Nephron (organoid): ENCODE results near the gene ALPK3.
A peak's percentile ranks its signal among the peaks of the same experiment; 100 is the strongest.

ENCODE experiments used
- H3K27ac Mint-ChIP-seq, 3 experiments: 2 replicates each; pipeline ENCODE4 v1.8.0; 2020; ENCODE audit warnings: mixed read lengths in 3 of 3, mild to moderate bottlenecking in 2 of 3, moderate library complexity in 1 of 3
- H3K27me3 Mint-ChIP-seq: 2 replicates; pipeline ENCODE4 v1.8.0; 2021; ENCODE audit warnings: low read depth, mild to moderate bottlenecking, moderate library complexity, mixed read lengths
- H3K36me3 Mint-ChIP-seq: 2 replicates; pipeline ENCODE4 v1.8.0; 2020; ENCODE audit warnings: low read depth, mixed read lengths
- H3K4me1 Mint-ChIP-seq: 2 replicates; pipeline ENCODE4 v1.8.0; 2020; ENCODE audit warnings: mixed read lengths
- H3K4me3 Mint-ChIP-seq, 3 experiments: 2 replicates each; pipeline ENCODE4 v1.8.0; 2020; ENCODE audit warnings: mild to moderate bottlenecking in 3 of 3, mixed read lengths in 3 of 3, moderate library complexity in 2 of 3
- H3K9me3 Mint-ChIP-seq: 2 replicates; pipeline ENCODE4 v1.8.0; 2020; ENCODE audit warnings: mixed read lengths
- TF ChIP-seq, protein P1 (sequence below), 3 experiments: fragments of 200-600 bp; sonication (generic); IDR thresholded peaks; one replicate each; pipeline ENCODE4 v1.5.0; 2021; ENCODE audit warnings: antibody characterized with exemption in 3 of 3; ENCODE audit not compliant: unreplicated experiment in 3 of 3

Gene ALPK3

GRCh38 chr15:84883916-84884781 is 67.0 kb downstream of the ALPK3 start, which contains the start of gene SLC28A1:
TSS of gene SLC28A1 (plus strand) at chr15:84884662. CDS start at chr15:84887761, 3,099 bp downstream.
- TF ChIP-seq, protein P1, sequence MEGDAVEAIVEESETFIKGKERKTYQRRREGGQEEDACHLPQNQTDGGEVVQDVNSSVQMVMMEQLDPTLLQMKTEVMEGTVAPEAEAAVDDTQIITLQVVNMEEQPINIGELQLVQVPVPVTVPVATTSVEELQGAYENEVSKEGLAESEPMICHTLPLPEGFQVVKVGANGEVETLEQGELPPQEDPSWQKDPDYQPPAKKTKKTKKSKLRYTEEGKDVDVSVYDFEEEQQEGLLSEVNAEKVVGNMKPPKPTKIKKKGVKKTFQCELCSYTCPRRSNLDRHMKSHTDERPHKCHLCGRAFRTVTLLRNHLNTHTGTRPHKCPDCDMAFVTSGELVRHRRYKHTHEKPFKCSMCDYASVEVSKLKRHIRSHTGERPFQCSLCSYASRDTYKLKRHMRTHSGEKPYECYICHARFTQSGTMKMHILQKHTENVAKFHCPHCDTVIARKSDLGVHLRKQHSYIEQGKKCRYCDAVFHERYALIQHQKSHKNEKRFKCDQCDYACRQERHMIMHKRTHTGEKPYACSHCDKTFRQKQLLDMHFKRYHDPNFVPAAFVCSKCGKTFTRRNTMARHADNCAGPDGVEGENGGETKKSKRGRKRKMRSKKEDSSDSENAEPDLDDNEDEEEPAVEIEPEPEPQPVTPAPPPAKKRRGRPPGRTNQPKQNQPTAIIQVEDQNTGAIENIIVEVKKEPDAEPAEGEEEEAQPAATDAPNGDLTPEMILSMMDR (IDR thresholded peaks at IDR 0.05; ENCODE audit: unreplicated experiment in 3 of 3) = no peak
- Mint-ChIP-seq H3K9me3 (no peaks in the 10 kb centered on the region), H3K4me3 (no peak within 1 kb of the TSS), H3K27me3 (peaks cover 14% of the 10 kb centered on the region), H3K36me3 (no peaks in the 10 kb centered on the region), H3K27ac (peak within 1 kb of the TSS; percentile 55 to 80 (median 74)), H3K4me1 (peaks cover 28% of the 10 kb centered on the region)

DNA sequence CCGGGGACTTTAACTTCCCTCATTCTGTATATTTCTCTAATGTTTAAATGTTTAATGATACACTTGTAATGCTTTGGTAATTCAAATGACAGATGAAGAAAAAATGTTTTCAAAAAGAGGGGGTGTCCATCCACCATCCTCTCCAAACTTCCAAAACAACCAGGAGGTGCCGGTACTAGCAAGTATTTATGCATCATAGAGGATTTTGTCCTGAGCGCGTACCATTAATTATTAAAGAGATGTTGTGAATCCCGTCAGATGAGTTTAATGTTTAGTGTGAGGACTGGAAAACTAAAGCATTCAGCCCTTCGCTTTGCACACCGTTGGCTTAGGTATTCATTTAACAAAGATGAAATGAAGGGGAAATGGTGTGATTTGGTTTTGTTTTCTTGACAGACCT is 68.6 kb downstream of the ALPK3 start:
- no peak overlapping the region for H3K4me3 Mint-ChIP-seq
- H3K27me3 Mint-ChIP-seq = peaks cover 14% of the 10 kb centered on the region
- H3K9me3 Mint-ChIP-seq = no peaks in the 10 kb centered on the region
- TF ChIP-seq, protein P1 (IDR thresholded peaks at IDR 0.05; ENCODE audit: unreplicated experiment in 3 of 3) = no peak
- peak overlapping the region; percentile 80 to 94 (median 94) for H3K27ac Mint-ChIP-seq
- H3K36me3 Mint-ChIP-seq = no peaks in the 10 kb centered on the region
- peaks cover 33% of the 10 kb centered on the region for H3K4me1 Mint-ChIP-seq

DNA sequence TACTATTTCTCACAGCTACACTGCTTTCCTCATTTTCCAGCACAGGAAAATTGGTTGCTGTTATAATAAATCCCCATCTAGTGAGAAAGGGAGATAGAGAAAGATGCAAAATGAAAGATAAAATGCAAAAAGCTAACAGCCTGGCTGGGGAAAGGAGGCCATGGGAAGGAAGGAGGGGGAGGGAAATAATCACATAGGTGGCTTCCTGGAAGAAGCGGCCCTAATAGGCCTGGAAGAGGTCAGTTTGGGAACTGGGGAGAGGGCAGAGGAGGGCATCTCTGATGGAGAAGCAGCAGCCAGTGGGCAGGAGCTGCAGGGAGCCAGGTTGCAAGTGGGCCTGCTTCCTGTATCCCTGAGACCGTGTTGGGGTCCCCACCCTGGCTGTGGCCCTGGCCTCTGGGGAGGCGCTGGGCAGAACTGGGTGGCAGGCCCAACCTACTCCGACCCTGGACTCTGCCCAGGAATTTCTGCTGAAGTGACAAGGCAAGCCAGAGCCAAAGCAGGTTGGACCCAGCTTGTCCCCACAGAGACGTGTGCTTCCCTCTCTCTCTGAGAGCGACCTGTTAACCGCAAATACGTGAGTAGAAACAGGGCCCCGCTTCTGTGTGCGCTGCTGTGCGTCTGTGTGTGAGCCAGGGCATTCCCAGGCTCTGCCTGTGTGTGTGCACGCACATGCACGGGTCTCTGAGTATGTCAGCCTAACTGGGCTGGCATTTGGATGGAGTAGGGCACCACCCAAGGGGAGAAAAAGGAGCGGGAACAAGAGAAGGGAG is 69.2 kb downstream of the ALPK3 start:
- Mint-ChIP-seq H3K36me3 (no peaks in the 10 kb centered on the region), H3K9me3 (no peaks in the 10 kb centered on the region), H3K27ac (peak overlapping the region; percentile 80 to 94 (median 94)), H3K4me1 (peaks cover 33% of the 10 kb centered on the region), H3K4me3 (no peak overlapping the region), H3K27me3 (peaks cover 12% of the 10 kb centered on the region)
- TF ChIP-seq, protein P1 (IDR thresholded peaks at IDR 0.05; ENCODE audit: unreplicated experiment in 3 of 3) = no peak

DNA sequence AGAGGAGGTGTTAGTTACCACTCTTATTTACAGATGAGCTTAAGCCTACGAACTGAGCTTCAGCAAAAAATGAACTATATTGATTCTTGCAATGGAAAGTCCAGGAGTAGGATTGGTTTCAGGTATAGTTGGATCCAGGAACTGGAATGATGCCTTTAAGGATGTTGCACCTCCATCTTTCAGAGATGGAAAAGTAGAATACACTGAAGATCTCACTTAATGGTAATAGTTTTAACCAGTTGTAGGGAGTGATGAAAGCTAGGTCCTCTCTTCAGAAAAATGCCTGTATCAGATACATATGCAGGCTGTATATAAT is 69.8 kb downstream of the ALPK3 start:
- H3K4me3 Mint-ChIP-seq = no peak overlapping the region
- peaks cover 33% of the 10 kb centered on the region for H3K4me1 Mint-ChIP-seq
- H3K27ac Mint-ChIP-seq = peak overlapping the region; percentile 71 to 89 (median 80)
- TF ChIP-seq, protein P1 (IDR thresholded peaks at IDR 0.05; ENCODE audit: unreplicated experiment in 3 of 3) = no peak
- no peaks in the 10 kb centered on the region for H3K36me3 Mint-ChIP-seq
- H3K27me3 Mint-ChIP-seq = peaks cover 12% of the 10 kb centered on the region
- H3K9me3 Mint-ChIP-seq = no peaks in the 10 kb centered on the region

DNA sequence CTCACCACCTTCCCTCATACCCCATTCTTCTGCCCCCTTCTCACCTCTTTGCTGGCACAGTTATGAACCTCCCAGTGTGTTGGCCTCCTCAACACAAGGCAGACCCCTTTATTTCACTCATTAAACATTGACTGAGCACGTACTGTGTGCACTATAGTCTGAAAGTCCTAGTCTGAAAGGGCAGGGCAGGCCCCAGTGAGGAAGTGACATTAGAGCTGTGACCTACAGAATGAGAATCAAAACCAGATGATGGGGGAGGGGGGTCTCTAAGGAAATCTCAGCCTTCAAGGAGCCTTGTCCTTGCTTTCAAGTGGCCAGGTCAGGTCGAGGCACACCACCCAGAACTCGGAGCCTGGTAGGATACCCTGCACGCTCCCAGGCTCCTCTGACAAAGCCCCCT is 70.8 kb downstream of the ALPK3 start:
- Mint-ChIP-seq H3K27ac (peak overlapping the region; percentile 35 to 64 (median 59)), H3K4me1 (peaks cover 33% of the 10 kb centered on the region)

More for the DNA sequence above, 70.8 kb downstream of the ALPK3 start:
- no peak overlapping the region for H3K4me3 Mint-ChIP-seq
- TF ChIP-seq, protein P1 (IDR thresholded peaks at IDR 0.05; ENCODE audit: unreplicated experiment in 3 of 3) = no peak
- no peaks in the 10 kb centered on the region for H3K36me3 Mint-ChIP-seq
- no peaks in the 10 kb centered on the region for H3K9me3 Mint-ChIP-seq
- peaks cover 12% of the 10 kb centered on the region for H3K27me3 Mint-ChIP-seq
